H9 (cell line): Measurements from ENCODE around the gene MKX. TPM values are rescaled to one million over a fixed set of nuclear protein-coding genes. Genes with fewer than 3 reads are reported as not detected.

Experiments
- DNase-seq: peaks from one replicate; pipeline ENCODE4 v3.0.0-alpha.2; 2017
- H2AFZ ChIP-seq: one replicate; pipeline ENCODE4 v1.6.1; 2013; ENCODE audit warnings: mild to moderate bottlenecking, low read length, control low read depth, moderate library complexity
- H2AK5ac ChIP-seq: 2 replicates; pipeline ENCODE4 v1.6.1; 2013; ENCODE audit warnings: low read length, control low read depth, mixed read lengths; ENCODE audit not compliant: insufficient read length
- H2BK120ac ChIP-seq: one replicate; pipeline ENCODE4 v1.6.1; 2013; ENCODE audit warnings: low read depth, mild to moderate bottlenecking, low read length, control low read depth, inconsistent platforms; ENCODE audit not compliant: poor library complexity, severe bottlenecking
- H2BK12ac ChIP-seq: 2 replicates; pipeline ENCODE4 v1.6.1; 2013; ENCODE audit warnings: low read length, control low read depth, mixed read lengths, low read depth; ENCODE audit not compliant: insufficient read length
- H2BK15ac ChIP-seq: 2 replicates; pipeline ENCODE4 v1.6.1; 2013; ENCODE audit warnings: low read depth, low read length, control low read depth
- H2BK20ac ChIP-seq: one replicate; pipeline ENCODE4 v1.6.1; 2013; ENCODE audit warnings: low read depth, mild to moderate bottlenecking, low read length, control low read depth, inconsistent platforms; ENCODE audit not compliant: poor library complexity, severe bottlenecking
- H2BK5ac ChIP-seq: 2 replicates; pipeline ENCODE4 v1.6.1; 2013; ENCODE audit warnings: low read length, control low read depth, mixed read lengths; ENCODE audit not compliant: insufficient read length
- H3K14ac ChIP-seq: 2 replicates; pipeline ENCODE4 v1.6.1; 2013; ENCODE audit warnings: low read length, control low read depth; ENCODE audit not compliant: insufficient read depth
- H3K18ac ChIP-seq: 2 replicates; pipeline ENCODE4 v1.6.1; 2013; ENCODE audit warnings: low read depth, mild to moderate bottlenecking, mixed read lengths, low read length, control low read depth; ENCODE audit not compliant: insufficient read length
- H3K23ac ChIP-seq: 2 replicates; pipeline ENCODE4 v1.6.1; 2013; ENCODE audit warnings: low read length, control low read depth, mixed read lengths, low read depth; ENCODE audit not compliant: insufficient read length
- H3K23me2 ChIP-seq: 2 replicates; pipeline ENCODE4 v1.6.1; 2013; ENCODE audit warnings: low read depth, mild to moderate bottlenecking, mixed read lengths, low read length, control low read depth; ENCODE audit not compliant: insufficient read length, poor library complexity, severe bottlenecking
- H3K27ac ChIP-seq: 2 replicates; pipeline ENCODE4 v1.5.1; 2013; ENCODE audit warnings: low read length, control low read depth, mixed read lengths, low read depth; ENCODE audit not compliant: insufficient read length
- H3K27me3 ChIP-seq: 2 replicates; pipeline ENCODE4 v1.6.1; 2013; ENCODE audit warnings: low read length, control low read depth, inconsistent platforms; ENCODE audit not compliant: insufficient read depth
- H3K4ac ChIP-seq: 2 replicates; pipeline ENCODE4 v1.6.1; 2013; ENCODE audit warnings: low read depth, mild to moderate bottlenecking, control low read depth, inconsistent platforms, low read length, moderate library complexity
- H3K4me1 ChIP-seq: 2 replicates; pipeline ENCODE4 v1.6.1; 2013; ENCODE audit warnings: low read length, control low read depth, inconsistent platforms; ENCODE audit not compliant: insufficient read depth
- H3K4me2 ChIP-seq: 2 replicates; pipeline ENCODE4 v1.6.1; 2013; ENCODE audit warnings: low read length, control low read depth, mixed read lengths; ENCODE audit not compliant: insufficient read length, insufficient read depth
- H3K56ac ChIP-seq: 2 replicates; pipeline ENCODE4 v1.6.1; 2013; ENCODE audit warnings: low read depth, mild to moderate bottlenecking, mixed read lengths, low read length, control low read depth; ENCODE audit not compliant: insufficient read length
- H3K79me1 ChIP-seq: 2 replicates; pipeline ENCODE4 v1.6.1; 2013; ENCODE audit warnings: low read depth, mild to moderate bottlenecking, moderate library complexity, low read length, control low read depth, inconsistent platforms; ENCODE audit not compliant: insufficient read depth, poor library complexity, severe bottlenecking
- H3K79me2 ChIP-seq: 2 replicates; pipeline ENCODE4 v1.6.1; 2013; ENCODE audit warnings: low read length, control low read depth, inconsistent platforms; ENCODE audit not compliant: insufficient read depth
- H3K9ac ChIP-seq: 2 replicates; pipeline ENCODE4 v1.6.1; 2013; ENCODE audit warnings: low read length, control low read depth, mixed read lengths; ENCODE audit not compliant: insufficient read length; ENCODE audit errors: extremely low read depth
- H3K9me3 ChIP-seq: one replicate; pipeline ENCODE4 v1.6.1; 2013; ENCODE audit warnings: low read depth, low read length, inconsistent platforms; ENCODE audit not compliant: control insufficient read depth
- H3T11ph ChIP-seq: one replicate; pipeline ENCODE4 v1.6.1; 2013; ENCODE audit warnings: mild to moderate bottlenecking, low read length, control low read depth, inconsistent platforms
- H4K20me1 ChIP-seq: one replicate; pipeline ENCODE4 v1.6.1; 2013; ENCODE audit not compliant: control insufficient read depth, insufficient read length, insufficient read depth
- H4K5ac ChIP-seq: 2 replicates; pipeline ENCODE4 v1.6.1; 2013; ENCODE audit warnings: low read depth, mild to moderate bottlenecking, mixed read lengths, low read length, control low read depth; ENCODE audit not compliant: insufficient read length
- H4K8ac ChIP-seq: replicated peaks from 2 replicates; pipeline ENCODE4 v1.6.1; 2013; ENCODE audit warnings: low read length, control low read depth, mixed read lengths, low read depth; ENCODE audit not compliant: insufficient read length
- H4K91ac ChIP-seq: 2 replicates; pipeline ENCODE4 v1.6.1; 2013; ENCODE audit warnings: low read depth, mild to moderate bottlenecking, moderate library complexity, mixed read lengths, low read length, control low read depth; ENCODE audit not compliant: insufficient read length
- H3K27ac Mint-ChIP-seq, 3 experiments: 2 replicates in 2 of 3; 3 replicates in 1 of 3; pipeline ENCODE4 v1.8.0; 2020 to 2021; ENCODE audit warnings: mixed read lengths in 3 of 3, mild to moderate bottlenecking in 1 of 3, moderate library complexity in 1 of 3
- H3K27me3 Mint-ChIP-seq: 2 replicates; pipeline ENCODE4 v1.8.0; 2021; ENCODE audit warnings: low read depth, mild to moderate bottlenecking, moderate library complexity, mixed read lengths
- H3K36me3 Mint-ChIP-seq, 3 experiments: 2 replicates in 2 of 3; 3 replicates in 1 of 3; pipeline ENCODE4 v1.8.0; 2020 to 2021; ENCODE audit warnings: low read depth in 3 of 3, mixed read lengths in 3 of 3; ENCODE audit not compliant: insufficient read depth in 1 of 3
- H3K4me1 Mint-ChIP-seq, 2 experiments: 2 replicates each; pipeline ENCODE4 v1.8.0; 2020; ENCODE audit warnings: mixed read lengths in 2 of 2
- H3K4me3 Mint-ChIP-seq, 2 experiments: 2 replicates in 1 of 2; 3 replicates in 1 of 2; pipeline ENCODE4 v1.8.0; 2020 to 2021; ENCODE audit warnings: mild to moderate bottlenecking in 2 of 2, mixed read lengths in 2 of 2, moderate library complexity in 1 of 2
- H3K9me3 Mint-ChIP-seq, 2 experiments: 2 replicates in 1 of 2; 3 replicates in 1 of 2; pipeline ENCODE4 v1.8.0; 2020; ENCODE audit warnings: mild to moderate bottlenecking in 2 of 2, mixed read lengths in 2 of 2, moderate library complexity in 1 of 2
- CTCF ChIP-seq: fragments of 200-600 bp; sonication (generic); conservative IDR thresholded peaks from 3 replicates; pipeline ENCODE4 v1.8.0; 2021; ENCODE audit warnings: antibody characterized with exemption, mild to moderate bottlenecking
- WGBS: extraction: QIAGEN DNeasy Blood & Tissue Kit; methylation state at CpG from one replicate; pipeline ENCODE4 v1.1.7; 2013; ENCODE audit warnings: missing lambda C conversion rate, low lambda C conversion rate, mixed read lengths; ENCODE audit not compliant: insufficient read length; ENCODE audit errors: extremely low coverage; 5-methylcytosine and 5-hydroxymethylcytosine counted together
- total RNA-seq: library from RNA; stranded (reverse); gene quantifications from 2 replicates; pipeline ENCODE4 v1.2.1, GENCODE V29; 2021

Gene MKX
- total RNA-seq, 1 experiment from 2014 or later = 0.46 TPM

- Histone ChIP-seq H3K23ac (no peak overlapping the region), H3K9ac (no peak overlapping the region), H3K4ac (no peak overlapping the region), H2BK5ac (no peak overlapping the region), H3K14ac (no peak overlapping the region), H3K56ac (no peak overlapping the region), H3T11ph (no peak overlapping the region), H3K27ac (no peak overlapping the region), H3K79me1 (no peaks in the 10 kb centered on the region), H3K4me2 (no peak overlapping the region), H2BK20ac (no peak overlapping the region), H4K91ac (no peak overlapping the region), H2BK15ac (no peak overlapping the region), H3K9me3 (no peaks in the 10 kb centered on the region), H4K5ac (no peak overlapping the region), H3K79me2 (no peaks in the 10 kb centered on the region), H3K27me3 (no peaks in the 10 kb centered on the region), H3K23me2 (no peaks in the 10 kb centered on the region), H2BK120ac (no peak overlapping the region), H2AFZ (no peak overlapping the region), H3K18ac (no peak overlapping the region), H3K4me1 (no peaks in the 10 kb centered on the region), H2AK5ac (no peak overlapping the region), H2BK12ac (no peak overlapping the region), H4K8ac (no peak overlapping the region), H4K20me1 (no peaks in the 10 kb centered on the region)
- H3K4me1 Mint-ChIP-seq = peaks cover 10% of the 10 kb centered on the region in 2 experiments
- WGBS = no CpG with 5 or more reads among the region's 2 CpGs
- no peak overlapping the region for H3K4me3 Mint-ChIP-seq
- peaks cover 0 to 3% of the 10 kb centered on the region in 2 experiments; a peak in 2 of 5 replicates for H3K9me3 Mint-ChIP-seq
- peaks cover 0 to 2% (median 0%) of the 10 kb centered on the region in 3 experiments; a peak in 2 of 7 replicates for H3K36me3 Mint-ChIP-seq
- TF ChIP-seq CTCF = no peak
- peaks cover 2% of the 10 kb centered on the region; the same call in 1 of the 2 replicates for H3K27me3 Mint-ChIP-seq
- H3K27ac Mint-ChIP-seq = no peak overlapping the region
- DNase-seq = no peak
Observed at GRCh38 chr10:27695706-27696105, 49.9 kb downstream of the MKX start.
